GM18508 (cell line): ENCODE data around the gene GTF2H3.

Experiments used
- ATAC-seq: cut with Tn5 transposase; IDR thresholded peaks from one replicate; pipeline ENCODE4 v1.9.1; 2021; ENCODE audit warnings: moderate number of reproducible peaks; ENCODE audit not compliant: insufficient read depth, unreplicated experiment

GTF2H3 gene

GRCh38 chr12:123696646-123697045 is 63.0 kb downstream of the GTF2H3 start:
- ATAC-seq, result no peak

DNA sequence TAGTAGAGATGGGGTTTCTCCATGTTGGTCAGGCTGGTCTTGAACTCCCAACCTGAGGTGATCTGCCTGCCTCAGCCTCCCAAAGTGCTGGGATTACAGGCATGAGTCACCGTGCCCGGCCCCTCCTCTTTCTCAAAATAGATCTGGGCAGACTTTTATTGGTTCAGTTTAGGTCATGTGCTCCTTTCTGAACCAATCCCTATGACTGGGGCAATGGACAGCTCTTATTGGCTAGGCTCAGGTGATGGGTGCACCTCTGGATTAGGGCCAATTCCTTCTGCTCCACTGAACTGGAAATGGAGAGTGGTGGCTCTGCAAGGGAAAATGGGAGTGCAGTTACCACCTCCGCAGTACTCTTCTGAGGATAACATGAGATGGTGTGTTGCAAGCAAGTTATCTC is 72.3 kb downstream of the GTF2H3 start:
- ATAC-seq, result no peak

- no peak for ATAC-seq
Measured at GRCh38 chr12:123707466-123707865, 73.8 kb downstream of the GTF2H3 start.
